ENCODE data around the gene RNASEH2A.

GRCh38 chr19:12793290-12794195, 12.8 kb upstream of the RNASEH2A start:
- TF ChIP-seq CTCF (optimal IDR thresholded peaks at IDR 0.05 in 1 of 3, IDR thresholded peaks at IDR 0.05 in 1 of 3, conservative IDR thresholded peaks at IDR 0.05 in 1 of 3; ENCODE audit: extremely low read depth in 1 of 3, insufficient read depth in 2 of 3, low read length in 3 of 3) (no peak), EZH2 (IDR thresholded peaks at IDR 0.05; ENCODE audit: low read length) (no peak)
